IPS-20b (cell line): ENCODE results near the gene HEATR9.

Experiments
- H3K27ac ChIP-seq: one replicate; pipeline ENCODE4 v1.5.1; 2013; ENCODE audit warnings: low read length
- H3K27me3 ChIP-seq: 2 replicates; pipeline ENCODE4 v1.6.1; 2013; ENCODE audit warnings: mild to moderate bottlenecking, low read length, inconsistent platforms; ENCODE audit not compliant: insufficient read depth
- H3K36me3 ChIP-seq: 2 replicates; pipeline ENCODE4 v1.6.1; 2013; ENCODE audit warnings: low read depth, mild to moderate bottlenecking, inconsistent platforms, low read length, moderate library complexity; ENCODE audit not compliant: insufficient read depth
- H3K4me1 ChIP-seq: 2 replicates; pipeline ENCODE4 v1.6.1; 2013; ENCODE audit warnings: mild to moderate bottlenecking, control low read depth, inconsistent platforms, low read length, moderate library complexity; ENCODE audit not compliant: insufficient read depth
- H3K4me3 ChIP-seq: 2 replicates; pipeline ENCODE4 v1.5.1; 2013; ENCODE audit warnings: mild to moderate bottlenecking, low read length, inconsistent platforms
- H3K9ac ChIP-seq: 2 replicates; pipeline ENCODE4 v1.6.1; 2013; ENCODE audit warnings: low read depth, mild to moderate bottlenecking, inconsistent platforms, low read length, moderate library complexity
- H3K9me3 ChIP-seq: 2 replicates; pipeline ENCODE4 v1.6.1; 2013; ENCODE audit warnings: mild to moderate bottlenecking, low read depth, low read length, inconsistent platforms; ENCODE audit not compliant: insufficient read depth

The HEATR9 gene

GRCh38 chr17:35875072-35875799 lies 6.5 kb upstream of the HEATR9 start:
- H3K27ac ChIP-seq = no peak overlapping the region
- H3K4me1 ChIP-seq = no peaks in the 10 kb centered on the region
- H3K27me3 ChIP-seq = no peaks in the 10 kb centered on the region
- H3K9ac ChIP-seq = no peak overlapping the region
- H3K36me3 ChIP-seq = no peaks in the 10 kb centered on the region
- H3K9me3 ChIP-seq = no peaks in the 10 kb centered on the region
- no peak overlapping the region for H3K4me3 ChIP-seq

DNA sequence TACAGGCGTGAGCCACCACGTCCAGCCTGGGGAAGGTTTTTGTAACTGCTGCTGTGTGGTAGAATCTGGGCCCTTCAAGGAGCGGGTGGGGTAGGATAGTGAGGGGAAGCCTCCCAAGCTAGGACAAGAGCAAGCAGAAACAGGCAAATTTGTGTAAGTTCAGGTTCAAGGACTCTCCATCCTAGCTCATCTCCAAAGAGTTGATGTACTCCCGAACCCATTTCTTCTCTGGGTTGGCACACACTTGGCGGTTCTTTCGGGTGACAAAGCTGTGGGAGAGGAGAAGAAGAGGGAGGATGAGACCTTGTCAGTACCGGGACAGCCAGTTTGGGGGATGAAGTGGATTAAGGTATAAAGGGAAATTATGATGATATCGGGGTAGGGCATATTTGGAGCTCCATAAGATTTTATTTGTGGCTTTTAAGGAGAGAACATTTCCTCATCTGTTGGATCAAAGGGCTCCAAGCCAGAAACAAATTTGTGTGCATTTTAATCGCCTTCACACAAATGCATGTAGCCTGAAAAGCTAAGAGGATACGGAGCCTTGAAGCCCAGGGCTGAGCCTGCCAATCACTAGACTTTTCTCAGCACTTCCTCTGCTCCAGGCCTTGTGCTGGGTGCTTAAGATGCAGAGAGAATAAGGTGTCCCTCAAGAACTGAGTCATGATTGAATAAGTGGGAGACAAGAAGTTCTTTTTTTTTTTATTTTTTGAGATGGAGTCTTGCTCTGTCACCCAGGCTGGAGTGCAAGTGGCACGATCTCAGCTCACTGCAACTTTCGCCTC lies 3.7 kb upstream of the HEATR9 start:
- H3K27me3 ChIP-seq = no peaks in the 10 kb centered on the region
- no peak overlapping the region for H3K4me3 ChIP-seq
- H3K27ac ChIP-seq = no peak overlapping the region
- no peaks in the 10 kb centered on the region for H3K4me1 ChIP-seq
- H3K9ac ChIP-seq = no peak overlapping the region
- no peaks in the 10 kb centered on the region for H3K36me3 ChIP-seq
- no peaks in the 10 kb centered on the region for H3K9me3 ChIP-seq

DNA sequence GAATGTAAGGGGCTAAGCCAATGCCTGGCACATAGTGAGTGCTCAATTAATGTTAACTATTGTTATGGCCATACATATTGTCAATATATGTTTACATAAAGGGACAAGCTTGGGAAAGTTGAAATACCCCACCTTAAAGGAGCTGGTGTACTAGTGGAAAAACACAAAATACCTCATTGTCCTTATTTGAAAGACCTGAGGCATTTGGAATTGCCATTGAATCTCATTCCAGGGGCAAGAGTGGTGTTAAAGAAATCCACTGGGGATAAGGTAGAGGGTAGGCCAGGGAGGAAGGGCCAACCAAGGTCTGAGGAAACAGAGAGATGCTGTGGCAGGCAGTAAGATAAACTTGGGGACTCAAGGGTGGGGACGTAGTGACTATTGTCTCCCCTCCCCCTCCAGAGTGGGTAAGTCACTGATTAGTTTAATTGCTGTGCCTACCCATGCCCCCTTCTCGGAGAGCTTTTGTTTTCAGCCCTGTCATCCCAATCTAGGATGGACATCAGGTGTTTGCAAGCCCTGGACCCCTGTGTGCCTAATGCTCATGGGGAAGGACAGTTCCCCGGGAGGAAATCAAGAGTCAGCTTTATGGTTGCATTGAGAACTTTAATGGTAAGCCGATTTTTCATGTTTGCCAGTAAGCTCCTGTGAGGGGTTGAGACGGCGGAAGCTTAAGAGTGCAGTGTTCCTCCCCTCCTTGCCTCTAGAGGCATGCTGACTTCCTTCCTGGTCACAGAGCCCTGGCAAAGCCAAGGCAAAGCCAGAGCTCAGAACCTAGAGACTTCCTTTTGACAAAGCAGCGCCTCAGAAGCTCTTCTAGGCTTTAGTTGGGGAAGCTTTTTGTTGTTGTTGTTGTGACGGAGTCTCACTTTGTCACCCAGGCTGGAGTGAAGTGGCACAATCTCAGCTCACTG lies 2.5 kb upstream of the HEATR9 start:
- H3K9me3 ChIP-seq = no peaks in the 10 kb centered on the region
- H3K4me1 ChIP-seq = no peaks in the 10 kb centered on the region
- no peaks in the 10 kb centered on the region for H3K27me3 ChIP-seq
- no peak overlapping the region for H3K27ac ChIP-seq
- no peak overlapping the region for H3K9ac ChIP-seq
- no peaks in the 10 kb centered on the region for H3K36me3 ChIP-seq
- no peak overlapping the region for H3K4me3 ChIP-seq

- no peaks in the 10 kb centered on the region for H3K27me3 ChIP-seq
- no peaks in the 10 kb centered on the region for H3K36me3 ChIP-seq
- no peaks in the 10 kb centered on the region for H3K9me3 ChIP-seq
- no peak overlapping the region for H3K27ac ChIP-seq
- H3K4me1 ChIP-seq = no peaks in the 10 kb centered on the region
- H3K4me3 ChIP-seq = no peak overlapping the region
- H3K9ac ChIP-seq = no peak overlapping the region
Observed at GRCh38 chr17:35867574-35867973, 1.1 kb downstream of the HEATR9 start.

- H3K9me3 ChIP-seq = no peaks in the 10 kb centered on the region
- H3K4me3 ChIP-seq = no peak overlapping the region
- H3K4me1 ChIP-seq = no peaks in the 10 kb centered on the region
- H3K27me3 ChIP-seq = no peaks in the 10 kb centered on the region
- H3K9ac ChIP-seq = no peak overlapping the region
- no peaks in the 10 kb centered on the region for H3K36me3 ChIP-seq
- H3K27ac ChIP-seq = no peak overlapping the region
Observed at GRCh38 chr17:35866341-35866950, 2.2 kb downstream of the HEATR9 start.

- Histone ChIP-seq H3K9me3 (no peaks in the 10 kb centered on the region), H3K27ac (no peak overlapping the region), H3K27me3 (no peaks in the 10 kb centered on the region), H3K9ac (no peak overlapping the region), H3K4me3 (no peak overlapping the region), H3K4me1 (no peaks in the 10 kb centered on the region), H3K36me3 (no peaks in the 10 kb centered on the region)
Observed at GRCh38 chr17:35865412-35866340, 3.0 kb downstream of the HEATR9 start.

- no peaks in the 10 kb centered on the region for H3K9me3 ChIP-seq
- H3K9ac ChIP-seq = no peak overlapping the region
- no peaks in the 10 kb centered on the region for H3K4me1 ChIP-seq
- H3K27me3 ChIP-seq = no peaks in the 10 kb centered on the region
- H3K4me3 ChIP-seq = no peak overlapping the region
- no peaks in the 10 kb centered on the region for H3K36me3 ChIP-seq
- H3K27ac ChIP-seq = no peak overlapping the region
Observed at GRCh38 chr17:35864853-35865252, 3.8 kb downstream of the HEATR9 start.

- H3K9ac ChIP-seq = no peak overlapping the region
- peaks cover 13% of the 10 kb centered on the region; the same call in 1 of the 2 replicates for H3K36me3 ChIP-seq
Observed at GRCh38 chr17:35856603-35857002, 12.1 kb downstream of the HEATR9 start.

GRCh38 chr17:35855965-35856364 lies 12.7 kb downstream of the HEATR9 start:
- H3K4me1 ChIP-seq = no peaks in the 10 kb centered on the region
- no peaks in the 10 kb centered on the region for H3K27me3 ChIP-seq
- H3K27ac ChIP-seq = no peak overlapping the region
- no peaks in the 10 kb centered on the region for H3K9me3 ChIP-seq
- H3K4me3 ChIP-seq = no peak overlapping the region
- no peak overlapping the region for H3K9ac ChIP-seq
- H3K36me3 ChIP-seq = peaks cover 13% of the 10 kb centered on the region; the same call in 1 of the 2 replicates

More at GRCh38 chr17:35856603-35857002, 12.1 kb downstream of the HEATR9 start:
- no peak overlapping the region for H3K27ac ChIP-seq
- no peaks in the 10 kb centered on the region for H3K27me3 ChIP-seq
- no peak overlapping the region for H3K4me3 ChIP-seq
- no peaks in the 10 kb centered on the region for H3K4me1 ChIP-seq
- no peaks in the 10 kb centered on the region for H3K9me3 ChIP-seq

DNA sequence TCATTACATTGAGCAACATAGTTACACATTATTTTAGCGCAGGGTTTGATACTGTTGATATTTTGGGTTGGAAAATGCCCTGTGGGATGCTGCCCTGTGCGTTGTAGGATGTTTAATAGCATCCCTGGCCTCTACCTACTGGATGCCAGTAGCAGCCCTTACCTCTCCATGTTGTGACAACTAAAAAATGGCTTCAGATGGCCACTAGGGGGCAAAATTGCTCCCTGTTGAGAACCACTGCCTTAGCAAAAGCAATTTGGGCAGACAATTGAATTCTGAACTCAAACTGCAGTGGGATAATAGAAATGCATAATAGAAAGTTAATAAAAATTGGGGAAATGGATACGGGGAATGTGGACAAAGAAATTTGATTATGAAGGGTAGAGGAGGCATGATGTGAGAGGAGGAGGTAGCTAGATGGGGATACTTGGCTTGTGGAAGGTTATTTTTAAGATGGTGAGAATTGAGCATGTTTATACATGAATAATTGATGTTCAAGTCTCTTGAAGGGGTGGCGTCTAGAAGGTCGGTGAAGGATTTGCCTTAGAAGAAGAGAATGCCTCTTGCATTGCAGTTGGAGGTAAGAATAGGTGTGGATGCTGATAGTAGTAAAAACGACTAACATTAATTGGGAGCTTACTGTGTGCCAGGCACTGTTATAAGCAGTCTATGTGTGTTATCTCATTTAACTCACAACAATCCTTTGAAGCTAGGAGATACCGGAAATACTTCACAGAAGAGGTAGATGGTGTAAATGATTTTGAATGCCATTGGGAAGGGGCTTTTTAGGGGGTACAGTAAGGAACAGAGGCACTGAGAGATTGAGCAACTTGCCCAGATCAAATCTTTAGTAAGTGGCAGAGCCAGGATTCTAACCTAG lies 19.0 kb downstream of the HEATR9 start:
- Histone ChIP-seq H3K27me3 (no peaks in the 10 kb centered on the region), H3K36me3 (peaks cover 52% of the 10 kb centered on the region), H3K9me3 (no peaks in the 10 kb centered on the region), H3K9ac (no peak overlapping the region), H3K4me3 (no peak overlapping the region), H3K4me1 (no peaks in the 10 kb centered on the region), H3K27ac (no peak overlapping the region)
